Loucy (cell line): ENCODE measurements around the gene VIPR1.

Experiments used
- CTCF ChIP-seq: fragments of 200-600 bp; sonication (generic); conservative IDR thresholded peaks from 2 replicates; pipeline ENCODE4 v1.5.1; 2014; ENCODE audit warnings: mild to moderate bottlenecking, antibody characterized with exemption, low read length
- EZH2phosphoT487 ChIP-seq: fragments of 200-600 bp; IDR thresholded peaks from 2 replicates; pipeline ENCODE4 v1.6.1; 2018; ENCODE audit warnings: antibody characterized with exemption, mild to moderate bottlenecking, moderate library complexity, borderline replicate concordance

- no peak for TF ChIP-seq CTCF
- TF ChIP-seq EZH2phosphoT487, result no peak
These were observed 72.8 kb downstream of the VIPR1 start for GRCh38 chr3:42575137-42575741.
